Smooth muscle cell (in vitro differentiated cells): ENCODE results near the gene TDRKH. TPM values are rescaled to one million over a fixed set of nuclear protein-coding genes. Genes with fewer than 3 reads are reported as not detected.

ENCODE experiments used
- DNase-seq: peaks from one replicate; lab custom pipeline; 2025; ENCODE audit not compliant: unreplicated experiment; lab: John Stamatoyannopoulos, UW
- H2AFZ ChIP-seq: fragments of 200-600 bp; sonication (generic); 2 replicates; pipeline ENCODE4 v1.6.0; 2016; ENCODE audit warnings: antibody characterized with exemption, low read depth, mild to moderate bottlenecking
- H3F3A ChIP-seq: fragments of 200-600 bp; sonication (generic); 2 replicates; pipeline ENCODE4 v1.6.0; 2017; ENCODE audit warnings: antibody characterized with exemption, low read depth
- H3K27ac ChIP-seq: fragments of 200-600 bp; sonication (generic); 2 replicates; pipeline ENCODE4 v1.5.1; 2016; ENCODE audit warnings: low read depth, mild to moderate bottlenecking
- H3K27me3 ChIP-seq: fragments of 200-600 bp; sonication (generic); 2 replicates; pipeline ENCODE4 v1.6.1; 2016; ENCODE audit warnings: low read depth, mild to moderate bottlenecking
- H3K36me3 ChIP-seq: fragments of 200-600 bp; sonication (generic); 2 replicates; pipeline ENCODE4 v1.5.1; 2016; ENCODE audit warnings: low read depth
- H3K4me1 ChIP-seq: fragments of 200-600 bp; sonication (generic); 2 replicates; pipeline ENCODE4 v1.5.1; 2016; ENCODE audit warnings: low read depth
- H3K4me2 ChIP-seq: fragments of 200-600 bp; sonication (generic); 2 replicates; pipeline ENCODE4 v1.6.0; 2016; ENCODE audit warnings: mild to moderate bottlenecking
- H3K4me3 ChIP-seq: fragments of 200-600 bp; sonication (generic); 2 replicates; pipeline ENCODE4 v1.5.1; 2016; ENCODE audit warnings: mild to moderate bottlenecking
- H3K79me2 ChIP-seq: fragments of 200-600 bp; sonication (generic); 2 replicates; pipeline ENCODE4 v1.6.0; 2016; ENCODE audit warnings: low read depth, mild to moderate bottlenecking
- H3K9ac ChIP-seq: fragments of 200-600 bp; sonication (generic); 2 replicates; pipeline ENCODE4 v1.6.0; 2016; ENCODE audit warnings: low read depth
- H3K9me3 ChIP-seq: fragments of 200-600 bp; sonication (generic); replicated peaks from 2 replicates; pipeline ENCODE4 v1.5.1; 2016; ENCODE audit warnings: low read depth
- H4K20me1 ChIP-seq: fragments of 200-600 bp; sonication (generic); 2 replicates; pipeline ENCODE4 v1.6.0; 2016; ENCODE audit warnings: low read depth
- CTCF ChIP-seq: fragments of 200-600 bp; sonication (generic); IDR thresholded peaks from 2 replicates; pipeline ENCODE4 v1.5.1; 2017; ENCODE audit warnings: borderline replicate concordance, mild to moderate bottlenecking, antibody characterized with exemption; ENCODE audit not compliant: insufficient read depth, poor library complexity, severe bottlenecking
- WGBS: methylation state at CpG from one replicate; pipeline ENCODE4 v1.1.7; 2016; ENCODE audit warnings: low lambda C conversion rate; 5-methylcytosine and 5-hydroxymethylcytosine counted together
- polyA plus RNA-seq: library from polyadenylated mRNA; unstranded; fragments of >200 nt; fragmentation: Nextera tagmentation; extraction: Ambion mirVana; gene quantifications from 2 replicates; pipeline ENCODE4 v1.2.1, GENCODE V29; 2016
- total RNA-seq: library from RNA; depleted of rRNA; stranded (reverse); fragments of >200 nt; gene quantifications from 2 replicates; pipeline ENCODE4 v1.2.3, GENCODE V29; 2014

The TDRKH gene
- 3.9 and 8.5 TPM in 2 replicates for total RNA-seq
- polyA plus RNA-seq = 3.9 and 4.7 TPM in 2 replicates

GRCh38 chr1:151790071-151790939 lies at the start of gene TDRKH:
Gene TDRKH, minus strand, starts transcription at chr1:151790500. Its CDS starts 7,478 bp downstream, at chr1:151783022.
- H4K20me1 ChIP-seq = no peaks in the 10 kb centered on the region
- peak within 1 kb of the TSS; percentile 73 for H3K4me3 ChIP-seq
- no peak within 1 kb of the TSS for H3K27ac ChIP-seq
- H3F3A ChIP-seq = no peaks in the 10 kb centered on the region
- WGBS = under 1% methylated on average over 34 of the region's 58 CpGs
- H3K4me1 ChIP-seq = peaks cover 12% of the 10 kb centered on the region
- peaks cover 3% of the 10 kb centered on the region for H3K27me3 ChIP-seq
- no peaks in the 10 kb centered on the region for H3K79me2 ChIP-seq
- no peaks in the 10 kb centered on the region for H3K36me3 ChIP-seq
- peak within 1 kb of the TSS; percentile 97 for H3K4me2 ChIP-seq
- peak within 1 kb of the TSS; percentile 97 for H2AFZ ChIP-seq
- peak; percentile 9 for TF ChIP-seq CTCF
- no peaks in the 10 kb centered on the region for H3K9me3 ChIP-seq
- DNase-seq = peak; percentile 86
- peak within 1 kb of the TSS; percentile 24 for H3K9ac ChIP-seq

- Histone ChIP-seq H3K4me1 (peaks cover 3% of the 10 kb centered on the region), H3K27ac (peak within 1 kb of the TSS; percentile 25), H3K27me3 (peaks cover 29% of the 10 kb centered on the region), H3F3A (peaks cover 5% of the 10 kb centered on the region), H3K4me3 (peak within 1 kb of the TSS; percentile 41), H3K79me2 (no peaks in the 10 kb centered on the region), H3K9me3 (no peaks in the 10 kb centered on the region), H4K20me1 (no peaks in the 10 kb centered on the region), H3K36me3 (no peaks in the 10 kb centered on the region), H3K9ac (no peak within 1 kb of the TSS), H2AFZ (peak within 1 kb of the TSS; percentile 64), H3K4me2 (peak within 1 kb of the TSS; percentile 92)
- TF ChIP-seq CTCF = no peak
- WGBS = 6% methylated on average over 46 of the region's 47 CpGs
- DNase-seq = no peak
Observed at GRCh38 chr1:151839457-151840403, 49.4 kb upstream of the TDRKH start, which contains the start of gene C2CD4D. Gene C2CD4D, minus strand, starts transcription at chr1:151839820. Its CDS starts 831 bp downstream, at chr1:151838989.

- Histone ChIP-seq H3K4me1 (peaks cover 3% of the 10 kb centered on the region), H4K20me1 (no peaks in the 10 kb centered on the region), H3K4me3 (peak overlapping the region; percentile 41), H3F3A (peaks cover 5% of the 10 kb centered on the region), H3K4me2 (peak overlapping the region; percentile 92), H3K27me3 (peaks cover 29% of the 10 kb centered on the region), H3K79me2 (no peaks in the 10 kb centered on the region), H2AFZ (peak overlapping the region; percentile 64), H3K36me3 (no peaks in the 10 kb centered on the region), H3K27ac (no peak overlapping the region), H3K9ac (no peak overlapping the region), H3K9me3 (no peaks in the 10 kb centered on the region)
- TF ChIP-seq CTCF = no peak
- DNase-seq = no peak
- WGBS = 10% methylated on average over 16 of the region's 16 CpGs
Observed at GRCh38 chr1:151839082-151839412, 48.7 kb upstream of the TDRKH start.
